T-helper 17 cell (primary cell): ENCODE measurements around the gene CPXM1. TPM values are rescaled to one million over a fixed set of nuclear protein-coding genes. Genes with fewer than 3 reads are reported as not detected.
"Not testable (repeated sequence)": the region's sequence is repeated elsewhere in the genome, so short reads cannot be mapped to it uniquely, and the experiment has no call there.

ENCODE experiments used
- ATAC-seq: fragments of 150-1000 bp; cut with Tn5 transposase; 2 replicates; pipeline ENCODE4 v1.10.0; 2021; ENCODE audit warnings: mild to moderate bottlenecking, moderate library complexity
- DNase-seq, 3 donors: peaks; one replicate each; pipeline versions ENCODE4 v3.0.0 to v3.0.0-alpha.2; 2020 to 2021
- H3K9me3 ChIP-seq: one replicate; pipeline ENCODE4 v1.7.0; 2013; ENCODE audit warnings: low read length, mild to moderate bottlenecking; ENCODE audit not compliant: control insufficient read depth, poor library complexity, severe bottlenecking
- H3K27ac Mint-ChIP-seq: one replicate; pipeline ENCODE4 v1.8.0; 2022; ENCODE audit warnings: mild to moderate bottlenecking, moderate library complexity, mixed read lengths
- H3K27me3 Mint-ChIP-seq: one replicate; pipeline ENCODE4 v1.8.0; 2022; ENCODE audit warnings: mixed read lengths
- H3K36me3 Mint-ChIP-seq: one replicate; pipeline ENCODE4 v1.8.0; 2022; ENCODE audit warnings: low read depth, mixed read lengths
- H3K4me1 Mint-ChIP-seq: one replicate; pipeline ENCODE4 v1.8.0; 2022; ENCODE audit warnings: mild to moderate bottlenecking, mixed read lengths
- H3K4me3 Mint-ChIP-seq: one replicate; pipeline ENCODE4 v1.8.0; 2022; ENCODE audit warnings: mild to moderate bottlenecking, moderate library complexity, mixed read lengths
- total RNA-seq, 4 donors: library from RNA in 2 of 4; stranded (reverse) in 2 of 4; gene quantifications; one replicate each; pipeline ENCODE4 v1.2.3 and lab custom pipeline; 2022 to 2026

Gene CPXM1
- total RNA-seq, 2 donors from 2014 or later, result 0.12 to 0.23 TPM

GRCh38 chr20:2836035-2836434 is 35.6 kb upstream of the CPXM1 start:
- Mint-ChIP-seq H3K36me3 (peaks cover 5% of the 10 kb centered on the region), H3K4me3 (no peak overlapping the region), H3K4me1 (peaks cover 22% of the 10 kb centered on the region), H3K27me3 (no peaks in the 10 kb centered on the region), H3K27ac (peak overlapping the region; percentile 5)
- ATAC-seq (no peak), DNase-seq (no peak)
- H3K9me3 ChIP-seq, result no peaks in the 10 kb centered on the region

GRCh38 chr20:2835331-2835796 is 34.9 kb upstream of the CPXM1 start:
- H3K4me1 Mint-ChIP-seq, result peaks cover 22% of the 10 kb centered on the region
- H3K36me3 Mint-ChIP-seq, result peaks cover 5% of the 10 kb centered on the region
- no peak overlapping the region for H3K4me3 Mint-ChIP-seq
- DNase-seq, result no peak
- H3K27me3 Mint-ChIP-seq, result no peaks in the 10 kb centered on the region
- no peaks in the 10 kb centered on the region for H3K9me3 ChIP-seq
- H3K27ac Mint-ChIP-seq, result no peak overlapping the region
- no peak for ATAC-seq

- H3K36me3 Mint-ChIP-seq, result peaks cover 7% of the 10 kb centered on the region
- H3K27me3 Mint-ChIP-seq, result no peaks in the 10 kb centered on the region
- peaks cover 21% of the 10 kb centered on the region for H3K4me1 Mint-ChIP-seq
- H3K4me3 Mint-ChIP-seq, result no peak overlapping the region
- no peak for DNase-seq
- no peak overlapping the region for H3K27ac Mint-ChIP-seq
- H3K9me3 ChIP-seq, result no peaks in the 10 kb centered on the region
- no peak for ATAC-seq
These were observed 34.1 kb upstream of the CPXM1 start for GRCh38 chr20:2834401-2835110.

- ATAC-seq, result no peak
- H3K4me3 Mint-ChIP-seq, result no peak overlapping the region
These were observed 33.3 kb upstream of the CPXM1 start for GRCh38 chr20:2833761-2834160.

GRCh38 chr20:2831206-2831605 is 30.8 kb upstream of the CPXM1 start:
- ATAC-seq, H3K36me3 Mint-ChIP-seq, DNase-seq, H3K27ac Mint-ChIP-seq, H3K9me3 ChIP-seq, H3K4me3 Mint-ChIP-seq: not testable (repeated sequence)
- Mint-ChIP-seq H3K27me3 (peaks cover 12% of the 10 kb centered on the region), H3K4me1 (peaks cover 17% of the 10 kb centered on the region)

More at GRCh38 chr20:2833761-2834160, 33.3 kb upstream of the CPXM1 start:
- no peak overlapping the region for H3K27ac Mint-ChIP-seq
- H3K4me1 Mint-ChIP-seq, result peaks cover 18% of the 10 kb centered on the region
- DNase-seq, result no peak
- H3K36me3 Mint-ChIP-seq, result peaks cover 7% of the 10 kb centered on the region
- H3K9me3 ChIP-seq, result no peaks in the 10 kb centered on the region
- H3K27me3 Mint-ChIP-seq, result no peaks in the 10 kb centered on the region

- ATAC-seq (no peak), DNase-seq (no peak)
- peaks cover 12% of the 10 kb centered on the region for H3K27me3 Mint-ChIP-seq
- no peaks in the 10 kb centered on the region for H3K9me3 ChIP-seq
- peaks cover 2% of the 10 kb centered on the region for H3K36me3 Mint-ChIP-seq
- no peak overlapping the region for H3K4me3 Mint-ChIP-seq
- peaks cover 24% of the 10 kb centered on the region for H3K4me1 Mint-ChIP-seq
- no peak overlapping the region for H3K27ac Mint-ChIP-seq
These were observed 28.9 kb upstream of the CPXM1 start for GRCh38 chr20:2829376-2829775.

- H3K4me3 Mint-ChIP-seq, result no peak overlapping the region
These were observed 26.2 kb upstream of the CPXM1 start for GRCh38 chr20:2826655-2827054.

GRCh38 chr20:2825761-2826160 is 25.3 kb upstream of the CPXM1 start:
- Mint-ChIP-seq H3K4me3 (peak overlapping the region; percentile 70), H3K27ac (no peak overlapping the region), H3K27me3 (peaks cover 17% of the 10 kb centered on the region), H3K4me1 (peaks cover 27% of the 10 kb centered on the region), H3K36me3 (peaks cover 2% of the 10 kb centered on the region)
- ATAC-seq (no peak), DNase-seq (no peak)
- no peaks in the 10 kb centered on the region for H3K9me3 ChIP-seq

More at GRCh38 chr20:2826655-2827054, 26.2 kb upstream of the CPXM1 start:
- peaks cover 14% of the 10 kb centered on the region for H3K27me3 Mint-ChIP-seq
- H3K27ac Mint-ChIP-seq, result no peak overlapping the region
- no peak for ATAC-seq
- DNase-seq, result no peak
- peaks cover 24% of the 10 kb centered on the region for H3K4me1 Mint-ChIP-seq
- peaks cover 2% of the 10 kb centered on the region for H3K36me3 Mint-ChIP-seq
- H3K9me3 ChIP-seq, result no peaks in the 10 kb centered on the region

GRCh38 chr20:2822073-2822472 is 21.6 kb upstream of the CPXM1 start:
- H3K4me1 Mint-ChIP-seq, result peaks cover 30% of the 10 kb centered on the region
- H3K4me3 Mint-ChIP-seq, result peak overlapping the region; percentile 89
- H3K27ac Mint-ChIP-seq, result no peak overlapping the region

GRCh38 chr20:2820896-2821869 is 20.8 kb upstream of the CPXM1 start:
- ATAC-seq (no peak), DNase-seq (no peak)
- Mint-ChIP-seq H3K27me3 (peaks cover 14% of the 10 kb centered on the region), H3K36me3 (peaks cover 4% of the 10 kb centered on the region), H3K4me3 (peak overlapping the region; percentile 89), H3K27ac (no peak overlapping the region), H3K4me1 (peaks cover 24% of the 10 kb centered on the region)
- no peaks in the 10 kb centered on the region for H3K9me3 ChIP-seq

More at GRCh38 chr20:2822073-2822472, 21.6 kb upstream of the CPXM1 start:
- ATAC-seq (peak; percentile 97), DNase-seq (peak in 2 of 3 donors; percentile 29 to 38)
- H3K27me3 Mint-ChIP-seq, result peaks cover 21% of the 10 kb centered on the region
- H3K36me3 Mint-ChIP-seq, result peaks cover 4% of the 10 kb centered on the region
- H3K9me3 ChIP-seq, result no peaks in the 10 kb centered on the region

GRCh38 chr20:2820084-2820895 is 19.9 kb upstream of the CPXM1 start:
- H3K4me3 Mint-ChIP-seq, result peak overlapping the region; percentile 63
- no peaks in the 10 kb centered on the region for H3K9me3 ChIP-seq
- peaks cover 14% of the 10 kb centered on the region for H3K27me3 Mint-ChIP-seq
- DNase-seq (no peak), ATAC-seq (no peak)
- peaks cover 4% of the 10 kb centered on the region for H3K36me3 Mint-ChIP-seq
- H3K4me1 Mint-ChIP-seq, result peaks cover 20% of the 10 kb centered on the region
- peak overlapping the region; percentile 32 for H3K27ac Mint-ChIP-seq

GRCh38 chr20:2817891-2818595 is 17.6 kb upstream of the CPXM1 start:
- H3K27ac Mint-ChIP-seq, result peak overlapping the region; percentile 5
- no peaks in the 10 kb centered on the region for H3K9me3 ChIP-seq
- peaks cover 4% of the 10 kb centered on the region for H3K36me3 Mint-ChIP-seq
- no peak for DNase-seq
- ATAC-seq, result no peak
- peaks cover 20% of the 10 kb centered on the region for H3K4me1 Mint-ChIP-seq
- H3K4me3 Mint-ChIP-seq, result no peak overlapping the region
- peaks cover 27% of the 10 kb centered on the region for H3K27me3 Mint-ChIP-seq
